HG03432 (cell line): ENCODE results near the gene CHAF1B.
A peak's percentile ranks its signal among the peaks of the same experiment; 100 is the strongest.
"Not testable (repeated sequence)": the region's sequence is repeated elsewhere in the genome, so short reads cannot be mapped to it uniquely, and the experiment has no call there.

Source experiments
- ATAC-seq: cut with Tn5 transposase; IDR thresholded peaks from one replicate; pipeline ENCODE4 v1.9.1; 2021; ENCODE audit warnings: mild to moderate bottlenecking, moderate library complexity; ENCODE audit not compliant: unreplicated experiment

CHAF1B gene

DNA sequence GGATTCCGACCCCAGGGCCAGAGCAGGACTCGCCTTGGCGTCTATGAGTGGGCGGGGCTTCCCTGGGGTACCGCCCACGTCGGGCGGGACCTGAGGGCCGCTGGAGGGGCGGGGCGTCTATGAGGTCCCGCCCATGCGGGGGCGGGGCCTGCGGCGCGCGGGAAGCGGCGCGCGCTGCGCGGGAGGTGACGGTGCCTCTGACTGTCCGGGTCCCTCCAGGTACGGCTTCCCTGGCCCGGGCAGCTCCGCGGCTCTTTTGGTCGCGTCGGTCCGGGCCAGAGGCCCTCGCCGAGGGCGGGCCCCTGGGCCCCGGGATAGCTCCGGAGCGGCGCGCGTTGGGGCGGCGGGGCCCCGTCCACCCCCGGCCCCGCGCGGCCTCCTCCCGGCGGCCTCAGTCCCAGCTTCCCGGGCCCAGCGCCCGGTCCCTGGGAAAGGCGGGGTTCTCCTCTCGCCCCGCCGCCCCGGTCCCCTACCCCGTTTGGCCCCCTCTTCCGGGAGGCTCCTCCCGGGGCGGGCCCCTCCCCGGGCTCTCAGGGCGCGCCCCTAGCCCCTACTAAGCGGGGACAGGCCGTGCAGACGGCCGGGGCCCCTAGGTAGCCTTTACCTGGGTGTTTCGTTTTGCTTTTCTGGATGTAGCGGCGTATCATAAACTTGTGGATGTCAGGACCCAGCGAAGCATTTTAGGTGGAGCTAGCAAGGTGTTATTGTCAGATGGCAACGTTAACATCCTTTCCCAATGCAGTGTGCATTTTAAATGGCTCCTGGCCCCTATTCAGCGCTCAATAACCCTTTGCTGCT lies at the start of gene CHAF1B:
Gene CHAF1B, plus strand, starts transcription at position 160 of the 798 bp plus-strand sequence. CDS start 745 bp downstream, outside the sequence.
- peak; percentile 95 for ATAC-seq

DNA sequence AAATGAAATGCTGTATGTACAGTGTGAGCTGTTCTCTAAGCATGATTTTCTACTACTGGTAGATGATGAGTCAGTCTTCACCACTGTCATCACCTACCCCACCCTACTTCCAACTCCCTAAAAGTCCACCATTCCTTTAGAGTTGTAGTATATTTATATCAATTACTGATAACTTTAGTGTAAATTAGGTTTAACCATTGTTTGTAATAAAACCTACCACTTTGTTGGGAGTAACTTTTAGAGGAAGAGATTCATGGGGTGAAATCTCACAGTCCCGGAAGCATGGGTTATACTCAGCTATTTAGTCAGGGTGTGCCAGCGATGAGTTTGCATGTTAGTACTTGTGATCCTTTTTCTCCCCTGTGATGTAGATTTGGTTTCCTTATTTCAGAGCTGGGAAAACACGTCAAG lies 48.1 kb upstream of the CHAF1B start:
- ATAC-seq: no peak

DNA sequence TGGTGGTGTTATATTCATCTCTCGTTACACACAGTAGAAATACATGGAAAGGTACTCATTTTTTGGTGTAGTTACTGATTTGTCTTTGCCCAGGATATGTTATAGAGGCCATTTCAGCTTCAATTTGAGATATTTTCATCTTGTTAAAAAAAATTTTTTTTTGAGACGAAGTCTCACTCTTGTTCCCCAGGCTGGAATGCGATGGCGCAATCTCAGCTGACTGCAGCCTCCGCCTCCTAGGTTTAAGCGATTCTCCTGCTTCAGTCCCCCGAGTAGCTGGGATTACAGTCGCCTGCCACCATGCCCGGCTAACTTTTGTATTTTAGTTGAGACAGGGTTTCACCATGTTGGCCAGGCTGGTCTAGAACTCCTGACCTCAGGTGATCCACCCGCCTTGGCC lies 46.2 kb upstream of the CHAF1B start:
- ATAC-seq: no peak

DNA sequence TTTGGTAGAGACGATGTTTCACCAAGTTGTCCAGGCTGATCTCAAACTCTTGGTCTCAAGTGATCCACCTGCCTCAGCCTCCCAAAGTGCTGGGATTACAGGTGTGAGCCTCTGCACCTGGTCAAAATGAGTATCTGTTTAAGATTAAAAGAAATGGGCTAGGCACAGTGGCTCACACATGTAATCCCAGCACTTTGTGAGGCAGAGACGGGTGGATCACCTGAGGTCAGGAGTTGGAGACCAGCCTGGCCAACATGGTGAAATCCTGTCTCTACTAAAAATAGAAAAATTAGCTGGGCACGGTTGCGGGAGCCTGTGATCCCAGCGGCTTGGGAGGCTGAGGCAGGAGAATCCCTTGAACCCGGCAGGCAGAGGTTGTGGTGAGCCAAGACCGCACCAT lies 42.6 kb upstream of the CHAF1B start:
- not testable (repeated sequence) for ATAC-seq

DNA sequence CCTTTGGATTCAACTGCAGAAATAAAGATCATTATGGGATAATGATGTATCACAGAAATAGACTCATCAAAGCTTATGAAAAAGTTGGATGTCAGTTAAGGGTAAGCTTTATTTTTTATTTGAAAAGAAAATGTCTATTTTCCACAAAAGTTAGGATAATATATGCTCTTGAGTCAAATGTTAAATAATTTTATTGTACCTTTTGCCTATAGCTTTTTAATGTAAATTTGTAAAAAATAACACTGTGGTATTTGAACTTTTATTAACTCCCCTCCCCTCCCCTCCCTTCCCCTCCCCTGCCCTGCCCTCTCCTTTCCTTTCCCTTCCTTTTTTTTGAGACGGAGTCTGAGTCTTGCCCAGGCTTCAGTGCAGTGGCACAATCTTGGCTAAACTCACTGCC lies 40.3 kb upstream of the CHAF1B start:
- ATAC-seq: no peak

DNA sequence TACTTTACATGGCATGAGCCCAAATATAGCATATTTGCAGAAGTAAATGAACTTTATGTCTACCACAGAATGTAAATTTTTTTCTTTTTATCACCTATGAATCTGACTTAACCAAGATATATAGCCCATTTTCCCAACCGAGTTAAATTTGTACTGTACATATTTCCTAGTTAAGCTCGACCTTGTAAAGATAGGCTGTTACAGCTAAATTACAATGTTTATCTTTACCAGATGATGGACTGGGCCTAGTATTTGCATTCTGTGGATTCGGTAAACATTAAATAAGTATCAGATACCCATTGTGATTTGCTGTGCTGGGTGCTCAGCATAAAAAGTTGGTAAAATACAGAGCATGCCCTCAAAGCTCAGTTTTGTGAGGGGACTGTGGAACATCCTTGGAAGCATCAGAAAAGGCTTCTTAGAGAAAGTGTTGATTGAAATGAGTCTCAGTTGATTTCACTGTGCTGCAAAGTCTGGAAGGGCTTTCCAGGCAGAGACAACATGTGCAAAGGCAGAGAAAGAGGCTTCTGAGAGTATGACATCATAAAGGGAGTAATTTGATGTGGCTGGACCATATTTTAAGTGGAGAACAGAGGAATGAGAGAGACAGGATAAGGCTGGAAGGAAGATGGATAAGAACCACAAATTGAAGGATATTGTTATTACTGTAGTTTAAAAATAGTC lies 37.8 kb upstream of the CHAF1B start:
- ATAC-seq: no peak

DNA sequence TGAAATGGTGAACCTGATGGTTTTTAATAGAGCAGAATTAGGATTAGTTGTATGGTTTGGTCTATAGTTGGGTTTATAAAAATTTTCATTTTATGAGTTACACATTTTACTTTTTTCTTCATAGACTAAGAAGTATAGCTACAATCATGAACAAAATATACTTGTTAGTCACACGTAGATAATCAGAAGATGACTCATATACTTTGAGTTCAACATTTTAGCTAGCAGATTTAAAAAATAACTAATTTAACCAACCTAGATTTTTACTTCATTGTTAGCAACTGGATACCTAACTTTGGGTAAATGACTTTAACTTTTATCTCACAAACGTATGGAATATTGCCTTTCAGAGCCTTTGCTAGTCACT lies 37.2 kb upstream of the CHAF1B start:
- ATAC-seq: no peak

DNA sequence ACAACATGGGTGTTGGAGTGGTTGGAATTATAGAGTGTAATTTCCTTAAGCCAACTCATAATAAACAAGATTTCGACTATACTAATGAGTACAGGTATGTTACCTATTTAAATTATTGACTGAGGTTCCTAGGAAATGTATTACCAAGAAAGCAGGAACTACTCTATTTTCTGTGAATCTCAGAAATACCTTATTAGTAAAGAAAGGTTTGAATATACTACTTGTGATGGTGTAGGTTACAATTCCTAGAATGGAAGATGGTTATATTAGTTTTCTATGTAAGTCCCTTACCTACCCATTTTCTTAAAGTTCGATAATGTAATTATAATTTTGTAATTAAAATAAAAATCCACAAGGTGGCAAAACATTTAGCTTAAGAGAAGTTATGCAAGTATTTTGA lies 35.9 kb upstream of the CHAF1B start:
- no peak for ATAC-seq

DNA sequence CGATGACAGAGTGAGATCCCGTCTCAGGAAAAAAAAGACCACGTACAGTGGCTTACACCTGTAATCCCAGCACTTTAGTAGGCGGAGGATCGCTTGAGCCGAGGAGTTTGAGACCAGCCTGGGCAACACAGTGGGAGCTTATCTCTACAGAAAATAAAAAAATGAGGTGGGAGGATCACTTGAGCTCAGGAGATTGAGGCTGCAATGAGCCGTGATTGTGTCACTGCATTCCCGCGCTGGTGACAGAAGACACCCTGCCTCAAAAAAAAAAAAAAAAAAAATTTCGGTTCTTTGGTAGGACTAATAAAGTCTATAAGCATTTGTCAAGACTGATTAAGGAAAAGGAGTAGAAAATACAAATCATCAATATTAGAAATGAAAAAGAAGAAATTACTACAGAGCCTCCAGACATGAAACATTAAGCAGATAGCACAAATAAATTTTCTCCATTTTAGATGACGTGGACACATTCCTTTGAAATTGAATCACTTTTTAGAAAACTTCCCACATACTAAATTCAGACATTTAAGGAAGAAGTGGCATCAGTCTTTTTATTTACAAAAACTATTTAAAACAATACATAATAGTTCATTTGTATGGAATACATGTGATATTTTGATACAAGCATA lies 34.8 kb upstream of the CHAF1B start:
- ATAC-seq: no peak

DNA sequence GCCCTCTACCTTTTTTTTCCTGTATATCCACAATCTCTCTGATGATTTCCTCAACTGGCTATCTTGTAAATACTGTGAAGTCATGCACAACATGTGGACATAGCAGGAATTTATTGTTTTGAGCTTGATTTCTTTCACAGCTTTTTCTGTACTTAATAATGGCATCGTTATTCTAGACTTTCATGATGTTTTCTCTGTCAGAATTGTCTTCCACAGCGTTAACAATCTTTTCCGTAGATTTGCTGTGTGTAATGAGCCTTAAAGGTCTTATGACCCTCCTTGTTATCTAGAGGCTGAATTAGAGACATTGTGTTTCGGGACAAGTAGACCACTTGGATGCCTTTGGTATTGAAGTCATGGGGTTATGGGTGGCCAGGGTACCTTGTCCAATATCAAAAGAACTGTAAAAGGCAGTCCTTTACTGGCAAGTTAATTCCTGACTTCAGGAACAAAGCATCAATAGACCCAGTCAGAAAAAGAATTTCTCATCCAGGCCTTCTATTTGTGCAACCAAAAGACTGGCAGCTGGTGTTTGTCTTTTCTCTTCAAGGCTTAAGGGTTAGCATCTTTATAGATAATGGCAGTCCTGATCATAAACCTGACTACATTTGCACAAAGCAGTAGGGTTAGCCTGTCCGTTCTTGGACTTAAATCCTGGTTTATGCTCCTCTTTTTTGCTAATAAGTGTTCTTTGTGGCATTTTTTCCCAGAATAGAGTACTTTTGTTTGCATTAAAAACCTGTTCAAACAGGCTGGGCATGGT lies 30.1 kb upstream of the CHAF1B start:
- no peak for ATAC-seq

DNA sequence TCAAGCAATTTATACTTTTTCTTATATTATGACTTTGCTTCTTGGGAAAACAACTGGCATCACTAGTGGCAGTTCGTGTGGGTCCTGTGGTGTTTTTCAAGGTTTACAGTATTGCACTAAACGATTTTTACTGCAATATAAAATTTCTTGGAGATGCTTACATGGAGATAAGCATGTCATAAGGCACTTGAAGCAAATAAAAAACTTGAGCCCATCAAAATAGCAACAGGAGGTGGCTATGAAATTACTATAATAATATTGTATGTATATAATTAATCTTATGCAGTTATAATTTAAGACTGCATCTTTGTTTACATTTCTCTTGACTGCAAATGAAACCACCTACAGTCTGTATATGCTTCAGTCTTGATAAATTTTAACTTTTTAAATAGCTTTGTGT lies 29.3 kb upstream of the CHAF1B start:
- ATAC-seq: no peak

DNA sequence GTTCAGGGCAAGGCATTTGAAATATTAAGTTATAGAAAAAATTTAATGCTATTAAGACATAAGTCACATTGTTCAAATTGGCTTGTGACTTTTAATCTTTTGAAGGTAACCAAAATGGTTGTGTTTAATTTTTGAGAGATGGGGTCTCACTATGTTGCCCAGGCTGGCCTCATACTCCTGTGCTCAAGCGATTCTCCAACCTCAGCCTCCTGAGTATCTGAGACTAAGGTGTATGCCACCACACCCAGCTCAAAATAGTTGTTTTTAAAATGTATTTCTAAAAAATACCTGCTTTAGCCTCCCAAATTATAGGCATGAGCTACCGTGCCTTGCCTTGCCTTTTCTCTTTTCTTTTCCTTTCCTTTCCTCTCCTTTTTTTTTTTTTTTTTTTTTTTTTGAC lies 26.0 kb upstream of the CHAF1B start:
- ATAC-seq: no peak

DNA sequence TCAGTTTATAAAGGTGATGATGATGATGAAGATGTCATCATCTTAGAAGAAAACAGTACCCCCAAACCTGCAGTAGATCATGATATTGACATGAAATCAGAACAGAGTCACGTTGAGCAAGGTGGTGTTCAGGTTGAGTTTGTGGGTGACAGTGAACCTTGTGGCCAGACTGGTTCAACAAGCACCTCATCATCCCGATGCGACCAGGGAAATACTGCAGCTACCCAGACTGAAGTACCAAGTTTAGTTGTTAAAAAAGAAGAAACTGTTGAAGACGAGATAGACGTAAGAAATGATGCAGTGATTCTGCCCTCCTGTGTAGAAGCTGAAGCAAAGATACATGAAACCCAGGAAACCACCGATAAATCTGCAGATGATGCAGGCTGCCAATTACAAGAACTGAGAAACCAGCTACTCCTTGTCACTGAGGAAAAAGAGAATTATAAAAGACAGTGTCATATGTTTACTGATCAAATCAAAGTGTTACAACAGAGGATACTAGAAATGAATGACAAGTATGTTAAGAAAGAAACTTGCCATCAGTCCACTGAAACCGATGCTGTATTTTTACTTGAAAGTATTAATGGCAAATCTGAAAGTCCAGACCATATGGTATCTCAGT lies 16.0 kb upstream of the CHAF1B start:
- no peak for ATAC-seq

DNA sequence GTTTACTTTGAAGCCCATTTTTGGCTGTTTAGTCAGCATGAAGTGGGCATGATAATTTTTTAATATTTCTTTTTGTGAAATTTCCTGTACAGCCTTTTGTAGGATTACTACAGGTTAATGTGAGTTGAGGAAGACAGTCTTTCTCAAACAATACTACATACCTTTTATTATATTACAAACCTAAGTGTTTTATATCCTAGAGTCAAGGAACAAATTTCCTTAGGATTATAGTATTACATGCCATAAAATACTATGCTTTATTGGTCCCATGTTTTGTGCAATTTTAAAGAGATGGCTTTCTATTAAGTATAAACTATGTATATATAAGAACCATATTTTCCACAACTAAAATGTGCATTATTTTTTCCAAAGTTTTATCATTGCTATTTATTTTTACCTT lies 9.2 kb upstream of the CHAF1B start:
- ATAC-seq: no peak

DNA sequence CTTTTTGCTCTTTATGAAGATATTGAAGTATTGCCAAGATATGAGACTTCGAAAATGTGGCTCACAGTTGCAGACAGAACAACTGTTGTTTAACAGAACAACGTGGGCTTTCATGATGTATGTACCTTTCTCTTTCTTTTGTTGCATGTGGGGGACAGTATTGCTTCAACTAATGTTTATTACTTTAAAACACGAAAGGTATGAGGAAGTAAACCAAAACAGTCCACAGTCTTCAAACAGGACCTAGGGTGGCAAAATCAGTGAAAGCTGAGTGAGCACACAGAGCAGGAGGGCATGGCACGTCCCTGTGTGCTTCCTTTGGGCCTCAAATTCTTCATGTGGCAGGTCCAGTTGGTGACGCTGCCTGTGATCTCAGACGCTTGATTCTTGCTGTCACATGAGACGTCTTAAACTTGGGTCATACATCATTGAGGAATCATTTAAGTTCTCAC lies 7.8 kb upstream of the CHAF1B start:
- no peak for ATAC-seq

DNA sequence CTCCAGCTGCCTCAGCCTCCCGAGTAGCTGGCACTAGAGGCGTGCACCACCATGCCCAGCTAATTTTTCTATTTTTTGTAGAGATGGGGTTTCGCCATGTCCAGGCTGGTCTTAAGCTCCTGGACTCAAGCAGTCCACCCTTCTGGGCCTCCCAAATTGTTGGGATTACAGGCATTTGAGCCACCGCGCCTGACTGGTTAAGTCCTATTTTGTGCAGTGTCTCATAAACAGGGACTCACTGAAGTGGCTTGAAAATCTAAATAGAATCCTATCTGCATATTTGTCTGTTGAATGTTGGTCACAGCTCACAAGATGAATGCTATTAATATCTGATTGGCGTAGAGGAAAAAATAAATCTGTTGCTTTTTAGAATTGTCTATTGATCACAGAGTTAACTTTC lies 5.9 kb upstream of the CHAF1B start:
- no peak for ATAC-seq

DNA sequence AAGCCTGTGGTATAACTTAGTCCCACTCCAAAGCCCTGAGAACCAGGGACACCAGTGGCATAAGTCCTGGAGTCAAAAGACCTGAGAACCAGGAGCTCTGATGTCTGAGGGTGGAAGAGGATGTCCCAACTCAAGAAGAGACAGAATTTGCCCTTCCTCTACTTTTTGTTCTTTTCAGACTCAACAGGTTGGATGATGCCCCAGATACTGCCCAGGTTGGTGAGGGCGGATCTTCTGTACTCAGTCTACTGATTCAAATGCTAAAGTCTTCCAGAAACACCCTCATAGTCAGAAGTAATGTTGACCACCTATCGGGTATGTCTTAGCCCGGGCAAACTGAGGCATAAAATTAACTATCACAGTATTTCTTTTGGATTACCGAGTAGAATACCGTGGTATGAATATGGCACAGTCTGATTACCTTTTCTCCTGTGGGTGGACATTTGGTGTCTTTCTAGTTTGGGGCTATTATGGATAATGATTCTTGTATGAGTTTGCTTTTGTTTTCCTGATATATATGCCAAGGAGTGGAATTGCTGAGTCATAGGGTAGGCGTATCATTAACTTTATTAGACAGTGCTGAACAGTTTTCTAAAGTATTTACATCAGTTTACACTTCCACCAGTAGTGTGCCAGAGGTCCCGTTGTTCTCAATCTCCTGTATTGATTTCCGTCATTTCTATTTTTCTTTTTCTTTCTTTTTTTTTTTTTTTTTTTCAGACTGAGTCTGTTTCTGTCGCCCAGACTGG lies 3.2 kb upstream of the CHAF1B start:
- no peak for ATAC-seq

DNA sequence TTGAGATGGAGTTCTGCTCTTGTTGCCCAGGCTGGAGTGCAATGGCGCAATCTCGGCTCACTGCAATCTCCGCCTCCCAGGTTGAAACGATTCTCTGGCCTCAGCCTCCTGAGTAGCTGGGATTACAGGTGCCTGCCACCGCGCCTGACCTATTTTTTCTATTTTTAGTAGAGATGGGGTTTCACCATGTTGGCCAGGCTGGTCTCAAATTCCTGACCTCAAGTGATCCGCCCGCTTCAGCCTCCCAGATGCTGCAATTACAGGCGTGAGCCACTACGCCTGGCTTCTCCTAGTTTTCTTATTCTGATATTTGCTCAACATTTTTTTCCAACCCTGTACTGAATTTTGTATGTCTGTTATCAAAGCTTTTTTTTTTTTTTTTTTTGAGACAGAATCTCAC lies 2.5 kb upstream of the CHAF1B start:
- not testable (repeated sequence) for ATAC-seq

DNA sequence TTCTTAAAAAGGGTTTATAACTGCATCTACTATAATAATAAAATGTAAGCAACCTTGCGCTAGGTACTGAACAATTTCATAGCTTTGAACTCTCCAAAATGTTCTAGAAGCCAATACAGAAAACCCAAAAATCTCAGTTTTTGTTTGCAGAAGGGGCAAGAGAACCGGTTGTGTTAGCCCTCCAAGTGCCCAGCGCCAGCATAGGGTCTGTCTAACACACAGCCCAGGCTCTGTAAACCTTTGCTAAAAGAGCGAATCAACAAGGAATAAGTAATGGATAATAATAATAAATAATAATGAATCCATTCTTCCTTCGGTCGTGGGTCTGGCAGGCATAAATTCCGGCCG lies 333 bp upstream of the CHAF1B start:
- ATAC-seq: peak; percentile 24

DNA sequence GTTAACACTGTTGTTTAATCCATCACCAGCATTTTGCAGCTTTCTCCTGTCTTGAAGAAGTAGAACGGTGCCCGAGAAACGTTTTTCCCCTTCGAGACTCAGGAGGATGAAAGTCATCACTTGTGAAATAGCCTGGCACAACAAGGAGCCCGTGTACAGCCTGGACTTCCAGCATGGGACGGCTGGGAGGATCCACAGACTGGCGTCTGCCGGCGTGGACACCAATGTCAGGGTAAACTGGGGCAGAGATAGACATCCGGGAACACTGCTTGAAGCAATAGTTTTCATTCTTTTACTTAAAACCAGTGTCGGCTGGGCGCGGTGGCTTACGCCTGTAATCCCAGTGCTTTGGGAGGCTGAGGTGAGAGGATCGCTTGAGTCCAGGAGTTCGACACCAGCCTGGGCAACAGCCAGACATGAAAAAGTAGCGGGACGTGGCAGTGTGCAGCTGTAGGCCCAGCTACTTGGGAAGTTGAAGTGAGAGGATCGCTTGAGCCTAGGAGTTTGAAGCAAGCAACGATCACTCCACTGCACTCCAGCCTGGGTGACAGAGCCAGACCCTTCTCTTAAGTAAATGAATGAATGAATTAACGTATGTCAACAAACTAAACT lies 945 bp downstream of the CHAF1B start:
- no peak for ATAC-seq
